ENCODE results near the gene SORBS2. TPM values are rescaled to one million over a fixed set of nuclear protein-coding genes. Genes with fewer than 3 reads are reported as not detected.

SORBS2 gene
- total RNA-seq, 4 donors from 2014 or later = 821 to 1,626 (median 1,353) TPM

GRCh38 chr4:185825737-185826136, 13.7 kb upstream of the SORBS2 start:
- no peak for DNase-seq (ENCODE audit: extremely low spot score)
- no peaks in the 10 kb centered on the region for H3K27me3 ChIP-seq
- intact Hi-C loops (cut with DNase I) = no loop called here
- WGBS = 91% methylated on average over 6 of the region's 6 CpGs
- H3K36me3 ChIP-seq = no peaks in the 10 kb centered on the region
- no peaks in the 10 kb centered on the region for H3K9me3 ChIP-seq
- no peak for TF ChIP-seq EP300 (IDR thresholded peaks at IDR 0.05)
- no peak for TF ChIP-seq CTCF (IDR thresholded peaks at IDR 0.05)
- no peak for TF ChIP-seq POLR2A (IDR thresholded peaks at IDR 0.05; ENCODE audit: low read depth)
- no peak for TF ChIP-seq POLR2AphosphoS5 (IDR thresholded peaks at IDR 0.05)
- H3K4me3 ChIP-seq = no peak overlapping the region
- H3K27ac ChIP-seq (replicated peaks in 1 of 4) = no peak overlapping the region
- no peaks in the 10 kb centered on the region for H3K4me1 ChIP-seq

- no peak overlapping the region for H3K27ac ChIP-seq (replicated peaks in 1 of 4)
- DNase-seq (ENCODE audit: extremely low spot score) = no peak
- peaks cover 0 to under 1% (median 0%) of the 10 kb centered on the region in 4 donors for H3K4me1 ChIP-seq
- no peaks in the 10 kb centered on the region for H3K27me3 ChIP-seq
- WGBS = 78% methylated on average over 10 of the region's 10 CpGs
- no peaks in the 10 kb centered on the region for H3K36me3 ChIP-seq
- no peaks in the 10 kb centered on the region for H3K9me3 ChIP-seq
- H3K4me3 ChIP-seq = no peak overlapping the region
- TF ChIP-seq CTCF (IDR thresholded peaks at IDR 0.05) = no peak
- intact Hi-C loops (cut with DNase I) = no loop called here
These were observed 10.8 kb upstream of the SORBS2 start for GRCh38 chr4:185822791-185823190.

- H3K27ac ChIP-seq (replicated peaks in 1 of 4) = no peak overlapping the region
- 95% methylated on average over 11 of the region's 11 CpGs for WGBS
- H3K36me3 ChIP-seq = no peaks in the 10 kb centered on the region
- H3K27me3 ChIP-seq = no peaks in the 10 kb centered on the region
- no peak for TF ChIP-seq POLR2AphosphoS5 (IDR thresholded peaks at IDR 0.05)
- no peak for TF ChIP-seq EP300 (IDR thresholded peaks at IDR 0.05)
- no peak for TF ChIP-seq CTCF (IDR thresholded peaks at IDR 0.05)
- TF ChIP-seq POLR2A (IDR thresholded peaks at IDR 0.05; ENCODE audit: low read depth) = no peak
- intact Hi-C loops (cut with DNase I) = no loop called here
- no peak overlapping the region for H3K4me3 ChIP-seq
- H3K4me1 ChIP-seq = peaks cover 8 to 10% (median 8%) of the 10 kb centered on the region in 4 donors
- no peak for DNase-seq (ENCODE audit: extremely low spot score)
- no peaks in the 10 kb centered on the region for H3K9me3 ChIP-seq
These were observed 9.0 kb upstream of the SORBS2 start for GRCh38 chr4:185821029-185821419.

- no peaks in the 10 kb centered on the region for H3K36me3 ChIP-seq
- H3K27me3 ChIP-seq = no peaks in the 10 kb centered on the region
- H3K27ac ChIP-seq (replicated peaks in 1 of 4) = no peak overlapping the region
- peaks cover 8 to 10% (median 8%) of the 10 kb centered on the region in 4 donors for H3K4me1 ChIP-seq
- intact Hi-C loops (cut with DNase I) = no loop called here
- H3K9me3 ChIP-seq = no peaks in the 10 kb centered on the region
- 81% methylated on average over 29 of the region's 29 CpGs for WGBS
- TF ChIP-seq POLR2A (IDR thresholded peaks at IDR 0.05; ENCODE audit: low read depth) (no peak), POLR2AphosphoS5 (IDR thresholded peaks at IDR 0.05) (no peak), CTCF (IDR thresholded peaks at IDR 0.05) (no peak), EP300 (IDR thresholded peaks at IDR 0.05) (no peak)
- DNase-seq (ENCODE audit: extremely low spot score) = no peak
- H3K4me3 ChIP-seq = no peak overlapping the region
These were observed 8.4 kb upstream of the SORBS2 start for GRCh38 chr4:185820146-185821028.
